Pons (tissue), 1 donor: ENCODE data around the gene TSC2.
A peak's percentile ranks its signal among the peaks of the same experiment; 100 is the strongest.
"Not testable (repeated sequence)": the region's sequence is repeated elsewhere in the genome, so short reads cannot be mapped to it uniquely, and the experiment has no call there.

Experiments
- DNase-seq: peaks from one replicate; pipeline ENCODE4 v3.0.0-alpha.2; 2016; ENCODE audit warnings: low spot score

Gene TSC2

GRCh38 chr16:2122429-2122828, 74.6 kb downstream of the TSC2 start:
- DNase-seq = no peak

DNA sequence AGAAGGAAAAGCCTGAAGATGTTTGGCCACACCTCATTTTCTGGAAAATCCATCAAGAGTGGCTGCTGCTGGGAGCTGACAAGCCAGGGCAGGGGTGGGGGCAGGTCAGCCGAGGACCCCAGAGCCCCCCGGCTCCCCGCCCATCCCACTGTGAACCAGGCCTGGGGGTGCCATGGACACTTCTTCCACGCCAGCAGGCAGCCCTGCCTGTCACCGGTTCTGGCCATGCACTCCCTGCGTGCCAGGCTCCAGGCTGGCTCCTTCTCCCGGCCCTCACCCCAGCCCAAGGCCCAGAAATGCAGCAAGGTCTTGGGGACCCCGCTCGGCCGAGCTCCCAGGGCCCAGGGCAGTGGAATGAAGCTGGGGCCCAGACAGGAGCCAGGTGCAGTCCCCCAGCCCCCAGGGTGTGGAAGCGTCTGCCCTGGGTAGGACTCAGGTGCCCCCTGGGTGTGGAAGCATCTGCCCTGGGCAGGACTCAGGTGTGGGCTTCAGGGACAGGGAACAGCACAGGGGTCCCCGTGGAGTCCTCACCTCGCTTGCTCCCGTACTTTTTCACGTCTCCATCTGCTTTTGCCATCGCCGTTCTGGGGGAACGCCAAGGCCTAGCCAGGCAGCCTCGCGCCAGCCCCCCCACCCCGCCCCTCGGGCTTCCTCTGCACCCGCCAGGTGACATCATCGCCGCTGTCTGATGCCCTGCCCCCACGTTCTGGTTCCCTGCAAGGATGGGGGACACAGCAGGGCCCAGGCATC, 75.3 kb downstream of the TSC2 start:
- not testable (repeated sequence) for DNase-seq

GRCh38 chr16:2123706-2124376, 76.1 kb downstream of the TSC2 start:
- not testable (repeated sequence) for DNase-seq

DNA sequence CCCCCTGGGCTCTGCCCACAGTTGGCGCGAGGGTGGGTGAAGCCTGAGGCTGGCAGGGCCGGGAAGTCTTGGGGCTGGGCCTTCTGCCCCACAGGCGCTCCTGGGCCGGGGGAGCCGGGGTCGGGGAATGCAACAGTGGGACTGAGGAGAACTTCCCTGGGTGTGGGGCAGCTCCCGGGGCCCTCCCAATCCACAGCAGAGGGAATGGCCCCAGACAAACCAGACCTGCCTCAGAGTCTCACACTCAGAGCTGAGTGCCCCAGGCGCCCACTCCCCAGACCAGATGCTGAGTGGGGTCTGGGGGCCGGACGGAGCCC, 76.5 kb downstream of the TSC2 start:
- DNase-seq = not testable (repeated sequence)

DNA sequence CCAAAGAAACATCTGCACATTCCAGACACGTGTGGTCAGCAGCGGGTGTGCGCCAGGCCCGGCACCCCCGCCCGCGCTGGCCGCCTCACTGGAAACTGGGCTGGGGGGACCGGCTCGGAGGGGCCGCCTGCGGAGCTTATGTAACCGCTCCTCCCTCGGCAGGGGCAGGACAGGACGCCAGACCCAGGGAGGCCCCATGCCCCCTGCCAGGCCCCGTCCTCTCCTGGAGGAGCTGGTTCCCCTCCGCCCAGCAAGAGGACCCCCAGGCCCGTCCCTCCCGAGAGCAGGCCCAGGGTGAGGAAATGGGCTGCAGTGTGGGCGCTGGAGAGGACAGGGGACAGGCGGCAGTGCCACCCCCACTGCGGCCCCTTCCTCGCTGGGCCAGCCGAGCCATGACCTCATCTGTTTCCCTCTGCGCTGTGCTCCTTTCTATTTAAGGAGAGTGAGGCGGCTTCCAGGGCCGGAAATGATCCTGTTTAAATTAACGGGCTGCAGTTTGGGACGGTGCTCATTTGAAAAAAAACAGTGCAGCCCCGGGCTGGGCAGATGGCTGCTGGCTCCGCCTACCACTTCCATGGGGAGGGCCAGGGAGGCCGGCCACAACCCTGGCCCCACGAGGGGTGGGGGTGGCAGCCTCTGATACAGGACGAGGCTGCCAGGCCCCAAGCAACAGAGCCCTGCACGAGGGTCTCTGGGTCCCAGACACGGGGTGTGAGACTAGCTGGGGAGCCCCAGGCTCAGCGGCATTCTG, 77.1 kb downstream of the TSC2 start:
- DNase-seq = peak; percentile 45

GRCh38 chr16:2125609-2126008, 77.8 kb downstream of the TSC2 start:
- not testable (repeated sequence) for DNase-seq

DNA sequence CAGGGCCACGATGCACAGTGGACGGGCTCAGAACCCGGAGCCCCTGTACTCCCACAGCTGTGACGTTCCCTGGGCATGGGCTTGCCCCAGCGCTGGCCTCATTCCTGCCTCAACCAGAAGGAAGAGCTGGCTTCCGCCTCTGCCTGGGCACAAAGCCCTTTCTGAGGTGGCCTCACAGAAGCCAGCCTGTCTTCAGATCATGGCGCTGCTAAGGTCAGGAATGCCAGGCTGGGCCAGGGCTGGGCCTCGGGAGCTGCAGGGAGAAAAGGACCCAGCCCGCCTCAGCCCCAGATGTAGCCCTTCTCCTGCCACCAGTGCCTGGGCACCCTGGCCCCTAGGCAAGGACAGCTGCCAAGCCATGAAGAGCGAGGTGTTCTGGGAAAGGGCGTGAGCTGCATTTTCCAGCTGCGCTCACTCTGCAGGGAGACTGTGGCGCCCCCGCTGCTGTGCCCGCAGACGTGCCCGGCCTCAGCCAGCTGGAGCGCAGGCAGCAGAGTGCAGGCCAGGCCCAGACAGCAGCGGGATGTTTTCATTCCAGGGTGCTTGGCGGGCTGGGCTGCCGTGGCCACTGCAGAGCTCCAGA, 78.5 kb downstream of the TSC2 start:
- peak; percentile 76 for DNase-seq

DNA sequence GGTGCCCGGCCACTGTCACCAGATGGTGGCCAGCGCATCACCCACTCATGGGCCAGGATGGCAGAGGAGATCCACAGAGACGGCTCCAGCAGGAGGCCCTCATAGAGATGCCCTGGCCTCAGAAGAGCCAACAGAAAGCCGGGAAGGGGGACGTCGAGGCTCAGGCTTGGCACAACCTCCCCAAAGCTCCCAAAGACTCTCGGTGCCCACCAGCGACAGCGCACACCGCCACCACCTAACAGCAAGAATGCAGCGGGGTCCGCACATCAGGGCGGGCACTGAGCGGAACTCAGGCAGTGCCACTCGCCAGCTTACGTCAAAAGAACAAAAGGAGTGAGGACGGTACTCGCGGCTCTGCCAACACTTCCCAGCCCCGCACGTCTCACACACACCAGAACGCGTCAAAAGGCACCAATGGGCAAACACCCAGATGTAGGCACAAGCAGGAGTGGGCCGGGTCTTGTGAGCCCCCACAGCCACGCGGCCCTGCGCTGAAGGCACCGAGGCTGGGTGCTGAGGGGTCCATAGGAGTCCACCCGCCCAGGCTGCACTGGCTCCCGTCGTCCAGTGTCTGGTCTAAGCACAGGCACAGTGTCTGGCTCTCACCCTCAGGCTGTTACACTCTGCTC, 79.3 kb downstream of the TSC2 start:
- peak; percentile 41 for DNase-seq

- DNase-seq = not testable (repeated sequence)
Measured at GRCh38 chr16:2127630-2128280, 80.0 kb downstream of the TSC2 start.

DNA sequence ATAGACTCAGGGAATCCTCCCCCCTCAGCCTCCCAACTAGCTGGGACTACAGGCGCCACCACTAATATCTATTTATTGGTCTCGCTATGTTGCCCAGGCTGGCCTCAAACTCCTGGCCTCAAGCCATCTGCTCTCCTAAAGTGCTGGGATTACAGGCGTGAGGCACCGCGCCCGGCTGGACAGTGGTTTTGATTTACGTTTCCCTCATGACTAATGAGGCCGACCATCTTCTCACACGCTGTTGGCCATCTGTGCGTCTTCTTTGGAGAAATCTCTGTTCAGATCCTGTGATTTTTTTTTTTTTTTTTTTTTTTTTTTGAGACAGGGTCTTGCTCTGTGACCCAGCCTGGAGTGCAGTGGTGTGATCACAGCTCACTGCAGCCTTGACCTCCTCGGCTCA, 81.5 kb downstream of the TSC2 start:
- DNase-seq = not testable (repeated sequence)

- not testable (repeated sequence) for DNase-seq
Measured at GRCh38 chr16:2129890-2130447, 82.2 kb downstream of the TSC2 start.

DNA sequence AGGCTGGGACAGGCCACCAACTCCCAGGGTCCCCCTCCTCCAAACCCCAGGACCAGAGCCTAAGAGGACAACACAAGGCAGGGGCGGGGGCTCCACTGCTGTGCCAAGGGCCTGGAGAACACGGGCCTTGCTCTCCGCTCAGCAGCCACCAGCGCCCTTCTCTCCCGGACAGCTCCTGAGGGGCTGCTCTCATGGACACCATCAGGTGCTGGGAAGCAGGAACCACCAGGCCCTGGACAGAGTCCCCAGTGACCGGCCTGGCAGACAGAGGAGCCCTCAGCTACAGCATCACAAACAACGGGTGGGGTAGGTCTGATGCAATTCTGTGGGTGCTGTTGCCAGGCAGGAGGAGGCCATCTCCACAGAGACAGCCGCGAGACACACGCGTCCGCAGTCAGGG, 86.0 kb downstream of the TSC2 start:
- DNase-seq = not testable (repeated sequence)

DNA sequence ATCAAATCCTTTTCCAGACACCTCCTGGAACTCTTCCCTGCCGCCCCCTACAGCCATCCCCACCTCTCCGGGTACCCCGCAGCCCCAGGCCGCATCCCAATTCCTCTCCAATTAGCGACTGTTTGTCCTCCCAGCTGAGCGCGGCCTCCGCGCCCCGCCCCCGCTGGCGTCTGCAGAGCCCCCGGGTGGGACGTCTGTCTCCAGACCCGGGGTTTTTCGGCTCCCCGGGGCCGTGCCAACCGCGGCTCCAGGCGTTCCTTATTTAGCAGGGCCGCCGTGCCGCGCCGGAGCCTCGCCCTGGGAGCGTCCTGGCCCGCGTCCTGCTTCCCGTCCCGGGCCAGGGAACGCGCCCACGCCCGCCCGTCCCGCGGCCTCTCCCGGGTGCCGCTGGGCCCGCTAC, 87.3 kb downstream of the TSC2 start:
- DNase-seq = not testable (repeated sequence)

DNA sequence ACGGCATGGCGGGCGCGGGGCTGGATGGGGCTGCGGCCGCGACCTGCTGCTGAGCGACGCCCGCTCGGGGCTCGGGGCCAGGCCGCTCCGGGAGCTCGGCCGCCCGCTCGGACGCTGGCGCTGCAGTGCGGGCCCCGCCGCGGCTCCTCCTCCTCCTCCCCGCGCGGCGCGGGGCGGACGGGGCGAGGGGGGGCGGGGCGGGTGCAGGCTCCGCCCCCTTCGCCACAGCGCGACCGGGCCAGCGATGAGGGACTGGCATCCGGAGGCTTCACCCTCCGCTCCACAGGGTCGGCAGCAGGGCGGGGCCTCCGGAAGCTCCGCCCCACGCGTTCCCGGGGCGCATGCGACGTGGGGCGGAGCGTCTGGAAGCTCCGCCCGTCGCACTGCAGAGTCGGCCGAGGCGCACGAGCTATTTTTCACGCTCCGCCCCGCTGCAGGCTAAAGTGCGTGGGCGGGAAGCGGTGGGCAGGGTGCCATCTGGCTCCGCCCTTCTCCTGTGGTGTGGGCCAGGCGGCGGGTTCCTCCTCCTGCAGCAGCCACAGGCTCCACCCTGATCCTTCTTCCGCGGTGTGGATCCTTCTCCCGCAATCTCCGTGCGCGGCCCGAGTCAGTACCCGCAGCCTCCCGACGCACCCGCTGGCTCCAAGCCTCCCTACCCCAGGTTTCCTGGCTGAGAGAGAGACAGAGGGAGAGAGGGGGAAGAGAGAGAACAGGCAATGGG, 88.1 kb downstream of the TSC2 start, which contains the start of gene PKD1:
TSS of gene PKD1 (minus strand) at position 129 of the 721 bp plus-strand sequence. CDS start 209 bp downstream, outside the sequence.
- DNase-seq = peak; percentile 81
